Measurements from ENCODE around the gene RBM20. TPM values are rescaled to one million over a fixed set of nuclear protein-coding genes. Genes with fewer than 3 reads are reported as not detected.

The RBM20 gene
- total RNA-seq, 3 donors from 2014 or later = 0.48 to 3.1 (median 1.6) TPM

- intact Hi-C loops (cut with DNase I; ENCODE audit: low total_unique reads) = no loop called here
- H3K9me3 ChIP-seq = no peaks in the 10 kb centered on the region
- H3K27ac ChIP-seq = no peak overlapping the region
- no peak for TF ChIP-seq CTCF (IDR thresholded peaks at IDR 0.05)
- TF ChIP-seq POLR2A (IDR thresholded peaks at IDR 0.05) = no peak
- no peak for TF ChIP-seq POLR2AphosphoS5 (IDR thresholded peaks at IDR 0.05)
- H3K27me3 ChIP-seq = no peaks in the 10 kb centered on the region
- H3K36me3 ChIP-seq = no peaks in the 10 kb centered on the region
- no peak overlapping the region for H3K4me3 ChIP-seq
- DNase-seq (ENCODE audit: low spot score in 2 of 2) = no peak
- no peaks in the 10 kb centered on the region for H3K4me1 ChIP-seq
Measured at GRCh38 chr10:110680273-110681020, 36.3 kb downstream of the RBM20 start.

GRCh38 chr10:110681023-110681681, 37.0 kb downstream of the RBM20 start:
- no peaks in the 10 kb centered on the region for H3K4me1 ChIP-seq
- no peak overlapping the region for H3K4me3 ChIP-seq
- intact Hi-C loops (cut with DNase I; ENCODE audit: low total_unique reads) = no loop called here
- H3K36me3 ChIP-seq = no peaks in the 10 kb centered on the region
- no peak for TF ChIP-seq POLR2AphosphoS5 (IDR thresholded peaks at IDR 0.05)
- TF ChIP-seq CTCF (IDR thresholded peaks at IDR 0.05) = no peak
- no peak for TF ChIP-seq POLR2A (IDR thresholded peaks at IDR 0.05)
- no peaks in the 10 kb centered on the region for H3K9me3 ChIP-seq
- H3K27ac ChIP-seq = no peak overlapping the region
- no peak for DNase-seq (ENCODE audit: low spot score in 2 of 2)
- H3K27me3 ChIP-seq = no peaks in the 10 kb centered on the region

- Histone ChIP-seq H3K9me3 (no peaks in the 10 kb centered on the region), H3K27ac (no peak overlapping the region), H3K4me3 (no peak overlapping the region), H3K4me1 (no peaks in the 10 kb centered on the region), H3K36me3 (no peaks in the 10 kb centered on the region), H3K27me3 (no peaks in the 10 kb centered on the region)
- intact Hi-C loops (cut with DNase I; ENCODE audit: low total_unique reads) = no loop called here
- no peak for DNase-seq (ENCODE audit: low spot score in 2 of 2)
- no peak for TF ChIP-seq POLR2AphosphoS5 (IDR thresholded peaks at IDR 0.05)
- TF ChIP-seq CTCF (IDR thresholded peaks at IDR 0.05) = no peak
- no peak for TF ChIP-seq POLR2A (IDR thresholded peaks at IDR 0.05)
Measured at GRCh38 chr10:110682348-110682747, 38.2 kb downstream of the RBM20 start.

GRCh38 chr10:110684800-110685446, 40.8 kb downstream of the RBM20 start:
- H3K4me3 ChIP-seq = no peak overlapping the region
- intact Hi-C loops (cut with DNase I; ENCODE audit: low total_unique reads) = no loop called here
- H3K4me1 ChIP-seq = no peaks in the 10 kb centered on the region
- TF ChIP-seq POLR2AphosphoS5 (IDR thresholded peaks at IDR 0.05) (no peak), CTCF (IDR thresholded peaks at IDR 0.05) (no peak), POLR2A (IDR thresholded peaks at IDR 0.05) (no peak)
- DNase-seq (ENCODE audit: low spot score in 2 of 2) = no peak
- H3K27ac ChIP-seq = no peak overlapping the region
- H3K9me3 ChIP-seq = no peaks in the 10 kb centered on the region
- H3K27me3 ChIP-seq = no peaks in the 10 kb centered on the region
- H3K36me3 ChIP-seq = no peaks in the 10 kb centered on the region

- Histone ChIP-seq H3K27ac (no peak overlapping the region), H3K4me3 (no peak overlapping the region), H3K4me1 (no peaks in the 10 kb centered on the region), H3K36me3 (no peaks in the 10 kb centered on the region), H3K9me3 (no peaks in the 10 kb centered on the region), H3K27me3 (no peaks in the 10 kb centered on the region)
- intact Hi-C loops (cut with DNase I; ENCODE audit: low total_unique reads) = no loop called here
- TF ChIP-seq CTCF (IDR thresholded peaks at IDR 0.05) = no peak
- TF ChIP-seq POLR2A (IDR thresholded peaks at IDR 0.05) = no peak
- no peak for TF ChIP-seq POLR2AphosphoS5 (IDR thresholded peaks at IDR 0.05)
- no peak for DNase-seq (ENCODE audit: low spot score in 2 of 2)
Measured at GRCh38 chr10:110686047-110686446, 41.9 kb downstream of the RBM20 start.

Measured in breast epithelium (tissue), 4 donors.